Measurements from ENCODE around the gene MSH3.
A peak's percentile ranks its signal among the peaks of the same experiment; 100 is the strongest.

MSH3 gene

GRCh38 chr5:80722916-80723315 is 68.5 kb downstream of the MSH3 start (continued):
- TF ChIP-seq INSM2 (tag by site-specific recombination; IDR thresholded peaks at IDR 0.05) (no peak), ZNF157 (tag by site-specific recombination; IDR thresholded peaks at IDR 0.05) (no peak), KLF16 (tag by site-specific recombination; IDR thresholded peaks at IDR 0.05) (no peak), PRDM2 (tag by site-specific recombination; IDR thresholded peaks at IDR 0.05; ENCODE audit: borderline replicate concordance) (no peak), SP2 (tag by site-specific recombination; IDR thresholded peaks at IDR 0.05) (no peak), ZNF791 (tag by site-specific recombination; IDR thresholded peaks at IDR 0.05) (no peak), ZNF132 (tag by site-specific recombination; IDR thresholded peaks at IDR 0.05; ENCODE audit: borderline replicate concordance) (no peak), ZNF394 (tag by site-specific recombination; IDR thresholded peaks at IDR 0.05; ENCODE audit: borderline replicate concordance) (peak; percentile 93), ZNF18 (tag by site-specific recombination; IDR thresholded peaks at IDR 0.05) (no peak), ZSCAN5A (tag by site-specific recombination; IDR thresholded peaks at IDR 0.05) (no peak), ZIC2 (tag by site-specific recombination; IDR thresholded peaks at IDR 0.05) (no peak), REST (tag by site-specific recombination; IDR thresholded peaks at IDR 0.05) (peak; percentile 78), YY1 (tag by site-specific recombination; IDR thresholded peaks at IDR 0.05) (no peak), ZNF169 (tag by site-specific recombination; IDR thresholded peaks at IDR 0.05) (no peak), ZNF660 (tag by site-specific recombination; IDR thresholded peaks at IDR 0.05) (no peak), ZNF530 (tag by site-specific recombination; IDR thresholded peaks at IDR 0.05; ENCODE audit: low read depth) (0 out of 2 replicates have a peak, but pooled peaks have one; percentile 26), ZNF560 (tag by site-specific recombination; IDR thresholded peaks at IDR 0.05; ENCODE audit: borderline replicate concordance) (peak; percentile 72; the same call in 1 of the 2 replicates), ZNF510 (tag by site-specific recombination; IDR thresholded peaks at IDR 0.05; ENCODE audit: insufficient replicate concordance) (peak; percentile 75), ZNF670 (tag by site-specific recombination; IDR thresholded peaks at IDR 0.05; ENCODE audit: low read depth) (no peak), ZNF23 (tag by site-specific recombination; IDR thresholded peaks at IDR 0.05; ENCODE audit: borderline replicate concordance) (no peak), ZNF76 (tag by site-specific recombination; IDR thresholded peaks at IDR 0.05; ENCODE audit: borderline replicate concordance, low read depth) (no peak), TRIM28 (IDR thresholded peaks at IDR 0.05; ENCODE audit: borderline replicate concordance, low read length) (no peak), ZNF398 (tag by site-specific recombination; IDR thresholded peaks at IDR 0.05) (no peak), ZNF48 (tag by site-specific recombination; IDR thresholded peaks at IDR 0.05) (no peak), HOXD13 (CRISPR knock-in tag; IDR thresholded peaks at IDR 0.05; ENCODE audit: borderline replicate concordance) (no peak)

All from HEK293 (cell line).